Brain microvascular endothelial cell (primary cell): ENCODE measurements around the gene FBXW7.

Source experiments
- DNase-seq: peaks from one replicate; pipeline ENCODE4 v3.0.0-alpha.2; 2020
- H3K27ac ChIP-seq: fragments of 250-450 bp; sonication (Bioruptor Pico); 2 replicates; pipeline ENCODE4 v1.5.1; 2020; ENCODE audit warnings: mild to moderate bottlenecking, moderate library complexity
- H3K27me3 ChIP-seq: fragments of 250-450 bp; sonication (Bioruptor Pico); replicated peaks from 2 replicates; pipeline ENCODE4 v1.5.1; 2020; ENCODE audit warnings: mild to moderate bottlenecking
- H3K36me3 ChIP-seq: fragments of 250-450 bp; sonication (Bioruptor Pico); replicated peaks from 2 replicates; pipeline ENCODE4 v1.5.1; 2020; ENCODE audit warnings: mild to moderate bottlenecking
- H3K4me3 ChIP-seq: 2 replicates; pipeline ENCODE4 v1.5.1; 2011; ENCODE audit warnings: low read depth, mild to moderate bottlenecking, control low read depth, low read length, moderate library complexity
- CTCF ChIP-seq: IDR thresholded peaks from 2 replicates; pipeline ENCODE4 v1.5.1; 2011; ENCODE audit warnings: low read depth, mild to moderate bottlenecking, moderate library complexity, low read length, control low read depth, inconsistent platforms; ENCODE audit errors: missing control alignments
- in situ Hi-C: cut with HindIII; loops from 2 replicates; pipeline ENCODE4 v1.10.0; 2017; ENCODE audit warnings: low sequenced_read_pairs, low pct_ligation_motif_present

The FBXW7 gene

GRCh38 chr4:152385551-152385950 lies 150.3 kb downstream of the FBXW7 start:
- H3K27ac ChIP-seq: no peak overlapping the region
- H3K36me3 ChIP-seq: no peaks in the 10 kb centered on the region
- TF ChIP-seq CTCF: peak; percentile 61
- no peak for DNase-seq
- no peaks in the 10 kb centered on the region for H3K27me3 ChIP-seq
- in situ Hi-C loops: no loop called here
- no peak overlapping the region for H3K4me3 ChIP-seq

- Histone ChIP-seq H3K27me3 (no peaks in the 10 kb centered on the region), H3K27ac (no peak overlapping the region), H3K36me3 (no peaks in the 10 kb centered on the region), H3K4me3 (no peak overlapping the region)
- in situ Hi-C loops: no loop called here
- no peak for DNase-seq
- TF ChIP-seq CTCF: no peak
These were observed 153.7 kb downstream of the FBXW7 start for GRCh38 chr4:152382057-152382785.

GRCh38 chr4:152380919-152381318 lies 155.0 kb downstream of the FBXW7 start:
- H3K27ac ChIP-seq: no peak overlapping the region
- TF ChIP-seq CTCF: no peak
- no peak overlapping the region for H3K4me3 ChIP-seq
- H3K36me3 ChIP-seq: no peaks in the 10 kb centered on the region
- in situ Hi-C loops: no loop called here
- H3K27me3 ChIP-seq: no peaks in the 10 kb centered on the region
- no peak for DNase-seq

- Histone ChIP-seq H3K27me3 (no peaks in the 10 kb centered on the region), H3K36me3 (no peaks in the 10 kb centered on the region), H3K27ac (no peak overlapping the region), H3K4me3 (no peak overlapping the region)
- in situ Hi-C loops: no loop called here
- no peak for TF ChIP-seq CTCF
- DNase-seq: no peak
These were observed 155.7 kb downstream of the FBXW7 start for GRCh38 chr4:152380185-152380584.

GRCh38 chr4:152374606-152375285 lies 161.1 kb downstream of the FBXW7 start:
- no peaks in the 10 kb centered on the region for H3K27me3 ChIP-seq
- DNase-seq: no peak
- H3K36me3 ChIP-seq: no peaks in the 10 kb centered on the region
- in situ Hi-C loops: no loop called here
- H3K27ac ChIP-seq: no peak overlapping the region
- no peak overlapping the region for H3K4me3 ChIP-seq
- no peak for TF ChIP-seq CTCF
